ENCODE results near the gene USP10. TPM values are rescaled to one million over a fixed set of nuclear protein-coding genes. Genes with fewer than 3 reads are reported as not detected.

The USP10 gene
- total and polyA plus RNA-seq, 2 donors (not counting 1 experiment from before 2014, with no cell fraction given) = 48.6 to 59.1 TPM

DNA sequence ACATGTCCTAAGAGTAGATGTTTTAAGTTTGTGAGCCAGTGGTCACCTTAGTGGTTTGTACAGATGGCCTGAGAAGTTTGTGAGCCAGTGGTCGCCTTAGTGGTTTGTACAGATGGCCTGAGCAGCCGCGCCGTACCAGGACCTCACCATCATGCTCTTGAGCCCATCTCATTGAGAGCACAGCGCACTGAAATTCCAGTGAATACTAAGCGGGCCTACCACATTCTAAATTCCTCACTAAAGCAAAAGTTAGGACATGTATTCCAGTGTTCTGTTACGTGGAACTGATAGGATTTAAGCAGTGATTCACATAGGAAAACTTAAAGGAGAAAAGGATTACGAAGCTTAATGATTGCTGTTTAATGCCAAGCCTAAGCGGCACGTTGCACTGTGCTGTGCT, 3.9 kb downstream of the USP10 start:
- Histone ChIP-seq H3K27ac (ENCODE audit: insufficient read depth, low read length) (no peak overlapping the region), H3K9me3 (ENCODE audit: control insufficient read depth, insufficient read depth, low read depth, low read length) (no peaks in the 10 kb centered on the region), H2AFZ (ENCODE audit: low read length) (no peak overlapping the region), H3K4me2 (ENCODE audit: extremely low read depth, insufficient read depth, low read length) (no peak overlapping the region), H3K9ac (ENCODE audit: insufficient read depth, low read length) (no peak overlapping the region), H3K4me1 (ENCODE audit: control insufficient read depth, extremely low read depth, insufficient read depth, low read length) (peaks cover 5% of the 10 kb centered on the region), H3K36me3 (ENCODE audit: control insufficient read depth, insufficient read depth, low read length) (no peaks in the 10 kb centered on the region), H3K27me3 (ENCODE audit: control insufficient read depth, insufficient read depth, low read length) (no peaks in the 10 kb centered on the region), H4K20me1 (ENCODE audit: control insufficient read depth, extremely low read depth, insufficient read depth, low read length) (no peaks in the 10 kb centered on the region), H3K4me3 (replicated peaks in 1 of 4; ENCODE audit: control extremely low read depth in 1 of 4, insufficient read depth in 1 of 4, low read depth in 3 of 4, low read length in 4 of 4) (no peak overlapping the region), H3K79me2 (ENCODE audit: control insufficient read depth, insufficient read depth, low read length) (peaks cover 83% of the 10 kb centered on the region)
- DNase-seq (ENCODE audit: low read depth in 2 of 2) = peak in 1 of 2 donors; percentile 71
- TF ChIP-seq, protein P1, sequence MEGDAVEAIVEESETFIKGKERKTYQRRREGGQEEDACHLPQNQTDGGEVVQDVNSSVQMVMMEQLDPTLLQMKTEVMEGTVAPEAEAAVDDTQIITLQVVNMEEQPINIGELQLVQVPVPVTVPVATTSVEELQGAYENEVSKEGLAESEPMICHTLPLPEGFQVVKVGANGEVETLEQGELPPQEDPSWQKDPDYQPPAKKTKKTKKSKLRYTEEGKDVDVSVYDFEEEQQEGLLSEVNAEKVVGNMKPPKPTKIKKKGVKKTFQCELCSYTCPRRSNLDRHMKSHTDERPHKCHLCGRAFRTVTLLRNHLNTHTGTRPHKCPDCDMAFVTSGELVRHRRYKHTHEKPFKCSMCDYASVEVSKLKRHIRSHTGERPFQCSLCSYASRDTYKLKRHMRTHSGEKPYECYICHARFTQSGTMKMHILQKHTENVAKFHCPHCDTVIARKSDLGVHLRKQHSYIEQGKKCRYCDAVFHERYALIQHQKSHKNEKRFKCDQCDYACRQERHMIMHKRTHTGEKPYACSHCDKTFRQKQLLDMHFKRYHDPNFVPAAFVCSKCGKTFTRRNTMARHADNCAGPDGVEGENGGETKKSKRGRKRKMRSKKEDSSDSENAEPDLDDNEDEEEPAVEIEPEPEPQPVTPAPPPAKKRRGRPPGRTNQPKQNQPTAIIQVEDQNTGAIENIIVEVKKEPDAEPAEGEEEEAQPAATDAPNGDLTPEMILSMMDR (conservative IDR thresholded peaks at IDR 0.05 in 1 of 2, IDR thresholded peaks at IDR 0.05 in 1 of 2; ENCODE audit: low read depth in 1 of 2, low read length in 2 of 2) = no peak
- TF ChIP-seq EZH2 (IDR thresholded peaks at IDR 0.05; ENCODE audit: low read length, missing control alignments) = no peak

DNA sequence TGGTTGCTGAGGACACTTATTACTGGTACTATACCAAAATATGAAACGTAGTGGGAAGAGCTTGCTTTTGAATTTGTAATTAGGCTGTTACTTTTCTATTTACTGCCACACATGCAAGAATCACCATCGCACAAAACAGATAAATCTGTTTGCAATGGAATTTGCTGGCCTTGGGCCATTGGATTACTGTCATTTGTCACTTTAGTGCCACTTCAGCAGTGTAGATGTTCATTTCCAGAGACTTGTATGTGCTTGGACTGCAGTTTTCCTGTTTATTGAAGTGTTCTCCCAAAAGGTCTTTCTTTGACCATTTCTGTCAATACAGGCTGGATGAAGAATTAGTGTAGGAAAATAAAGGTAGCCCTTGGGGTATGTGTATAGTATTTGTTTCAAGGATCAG, 4.5 kb downstream of the USP10 start:
- Histone ChIP-seq H4K20me1 (ENCODE audit: control insufficient read depth, extremely low read depth, insufficient read depth, low read length) (no peaks in the 10 kb centered on the region), H2AFZ (ENCODE audit: low read length) (no peak overlapping the region), H3K36me3 (ENCODE audit: control insufficient read depth, insufficient read depth, low read length) (no peaks in the 10 kb centered on the region), H3K4me1 (ENCODE audit: control insufficient read depth, extremely low read depth, insufficient read depth, low read length) (peaks cover 3% of the 10 kb centered on the region), H3K4me3 (replicated peaks in 1 of 4; ENCODE audit: control extremely low read depth in 1 of 4, insufficient read depth in 1 of 4, low read depth in 3 of 4, low read length in 4 of 4) (no peak overlapping the region), H3K4me2 (ENCODE audit: extremely low read depth, insufficient read depth, low read length) (no peak overlapping the region), H3K9me3 (ENCODE audit: control insufficient read depth, insufficient read depth, low read depth, low read length) (no peaks in the 10 kb centered on the region), H3K27me3 (ENCODE audit: control insufficient read depth, insufficient read depth, low read length) (no peaks in the 10 kb centered on the region), H3K9ac (ENCODE audit: insufficient read depth, low read length) (no peak overlapping the region), H3K27ac (ENCODE audit: insufficient read depth, low read length) (no peak overlapping the region), H3K79me2 (ENCODE audit: control insufficient read depth, insufficient read depth, low read length) (peaks cover 89% of the 10 kb centered on the region)
- TF ChIP-seq, protein P1 (conservative IDR thresholded peaks at IDR 0.05 in 1 of 2, IDR thresholded peaks at IDR 0.05 in 1 of 2; ENCODE audit: low read depth in 1 of 2, low read length in 2 of 2) = no peak
- no peak for TF ChIP-seq EZH2 (IDR thresholded peaks at IDR 0.05; ENCODE audit: low read length, missing control alignments)
- no peak for DNase-seq (ENCODE audit: low read depth in 2 of 2)

DNA sequence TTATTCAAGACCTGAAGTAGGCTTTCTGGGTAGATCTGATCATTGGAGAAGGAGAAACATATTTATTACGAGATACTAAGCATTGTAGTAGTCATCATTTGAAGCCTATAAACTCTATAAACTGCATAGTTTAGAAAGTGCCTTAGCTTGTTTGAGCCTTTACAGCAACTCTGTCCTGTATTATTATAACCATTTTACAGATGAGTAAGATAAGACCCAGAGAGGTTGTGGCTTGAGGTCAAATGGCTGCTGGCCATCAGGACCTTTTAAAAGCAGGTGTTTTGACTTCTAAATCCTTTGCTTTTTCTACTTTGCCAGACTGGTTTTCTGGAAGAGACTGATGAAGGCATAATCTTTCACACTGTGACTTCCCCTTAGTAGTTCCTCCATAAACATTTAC, 7.1 kb downstream of the USP10 start:
- Histone ChIP-seq H3K27me3 (ENCODE audit: control insufficient read depth, insufficient read depth, low read length) (no peaks in the 10 kb centered on the region), H3K4me3 (replicated peaks in 1 of 4; ENCODE audit: control extremely low read depth in 1 of 4, insufficient read depth in 1 of 4, low read depth in 3 of 4, low read length in 4 of 4) (no peak overlapping the region), H3K4me1 (ENCODE audit: control insufficient read depth, extremely low read depth, insufficient read depth, low read length) (no peaks in the 10 kb centered on the region), H3K79me2 (ENCODE audit: control insufficient read depth, insufficient read depth, low read length) (peaks cover 95% of the 10 kb centered on the region), H3K36me3 (ENCODE audit: control insufficient read depth, insufficient read depth, low read length) (peaks cover 2% of the 10 kb centered on the region), H2AFZ (ENCODE audit: low read length) (no peak overlapping the region), H4K20me1 (ENCODE audit: control insufficient read depth, extremely low read depth, insufficient read depth, low read length) (peaks cover 4% of the 10 kb centered on the region), H3K27ac (ENCODE audit: insufficient read depth, low read length) (no peak overlapping the region), H3K9ac (ENCODE audit: insufficient read depth, low read length) (no peak overlapping the region), H3K9me3 (ENCODE audit: control insufficient read depth, insufficient read depth, low read depth, low read length) (no peaks in the 10 kb centered on the region), H3K4me2 (ENCODE audit: extremely low read depth, insufficient read depth, low read length) (no peak overlapping the region)
- DNase-seq (ENCODE audit: low read depth in 2 of 2) = no peak
- TF ChIP-seq EZH2 (IDR thresholded peaks at IDR 0.05; ENCODE audit: low read length, missing control alignments) = no peak
- TF ChIP-seq, protein P1 (conservative IDR thresholded peaks at IDR 0.05 in 1 of 2, IDR thresholded peaks at IDR 0.05 in 1 of 2; ENCODE audit: low read depth in 1 of 2, low read length in 2 of 2) = no peak
